HepG2 (cell line): ENCODE results near the gene ALCAM. TPM values are rescaled to one million over a fixed set of nuclear protein-coding genes. Genes with fewer than 3 reads are reported as not detected.

Source experiments
- AGO1 ChIP-seq: fragments of 200-400 bp; formaldehyde crosslinking; IDR thresholded peaks from 2 replicates; pipeline ENCODE4 v1.6.1; 2017; ENCODE audit warnings: mild to moderate bottlenecking, low read depth, low read length, moderate library complexity; ENCODE audit not compliant: poor library complexity, severe bottlenecking
- ATF7-NPFF ChIP-seq: sonication (generic); formaldehyde crosslinking; IDR thresholded peaks from 2 replicates; pipeline ENCODE4 v1.8.1; 2023; ENCODE audit warnings: mild to moderate bottlenecking, low read depth, missing genetic modification reagents, moderate library complexity
- CCAR2 ChIP-seq: fragments of 200-400 bp; formaldehyde crosslinking; optimal IDR thresholded peaks from 2 replicates; pipeline ENCODE3; 2018; ENCODE audit warnings: low read depth, mild to moderate bottlenecking, low read length, moderate library complexity
- DBP ChIP-seq: sonication (generic); formaldehyde crosslinking; IDR thresholded peaks from 2 replicates; pipeline ENCODE4 v1.4.0; 2020; ENCODE audit warnings: missing genetic modification reagents; ENCODE audit errors: not compliant biosample characterization
- GPBP1L1 ChIP-seq: sonication (generic); formaldehyde crosslinking; IDR thresholded peaks from 2 replicates; pipeline ENCODE4 v1.5.0; 2020; ENCODE audit warnings: mild to moderate bottlenecking, missing genetic modification reagents
- HMGXB4 ChIP-seq, 2 experiments: sonication (generic) in 1 of 2; formaldehyde crosslinking in 1 of 2; IDR thresholded peaks; 2 replicates each; pipeline versions ENCODE4 v1.4.0 to v1.6.1; 2018 to 2020; ENCODE audit warnings: missing genetic modification reagents in 2 of 2, borderline replicate concordance in 1 of 2, low read depth in 1 of 2, mild to moderate bottlenecking in 1 of 2, missing biosample characterization in 1 of 2
- IKZF4 ChIP-seq: sonication (generic); formaldehyde crosslinking; IDR thresholded peaks from 2 replicates; pipeline ENCODE4 v1.5.1; 2020; ENCODE audit warnings: borderline replicate concordance, mild to moderate bottlenecking, low read depth, missing genetic modification reagents; ENCODE audit errors: not compliant biosample characterization
- MZF1 ChIP-seq: sonication (generic); formaldehyde crosslinking; IDR thresholded peaks from 2 replicates; pipeline ENCODE4 v1.8.1; 2023; ENCODE audit warnings: mild to moderate bottlenecking, missing genetic modification reagents, borderline replicate concordance
- PHF5A ChIP-seq: IDR thresholded peaks from one replicate; pipeline ENCODE4 v1.6.1; 2018; ENCODE audit warnings: low read depth, missing genetic modification reagents; ENCODE audit not compliant: unreplicated experiment
- PTBP1 ChIP-seq: fragments of 200-400 bp; formaldehyde crosslinking; IDR thresholded peaks from 2 replicates; pipeline ENCODE4 v1.6.1; 2018; ENCODE audit warnings: low read length, low read depth; ENCODE audit not compliant: poor library complexity, severe bottlenecking
- RXRA ChIP-seq: sonication (generic); formaldehyde crosslinking; IDR thresholded peaks from 2 replicates; pipeline ENCODE4 v1.5.1; 2020; ENCODE audit warnings: missing genetic modification reagents
- STAG1 ChIP-seq: sonication (generic); formaldehyde crosslinking; IDR thresholded peaks from 2 replicates; pipeline ENCODE4 v1.4.0; 2020; ENCODE audit warnings: missing genetic modification reagents
- ZBTB46 ChIP-seq: sonication (generic); formaldehyde crosslinking; IDR thresholded peaks from 2 replicates; pipeline ENCODE4 v1.4.0; 2020; ENCODE audit warnings: mild to moderate bottlenecking, missing genetic modification reagents, borderline replicate concordance
- ZKSCAN8 ChIP-seq: IDR thresholded peaks from 2 replicates; pipeline ENCODE4 v1.6.1; 2016; ENCODE audit warnings: borderline replicate concordance, missing genetic modification reagents, missing compliant biosample characterization
- ZNF234 ChIP-seq: sonication (generic); formaldehyde crosslinking; conservative IDR thresholded peaks from 2 replicates; pipeline ENCODE4 v1.5.1; 2020; ENCODE audit warnings: mild to moderate bottlenecking, missing genetic modification reagents
- ZNF24 ChIP-seq: fragments of 450-650 bp; IDR thresholded peaks from 2 replicates; pipeline ENCODE4 v1.6.1; 2017; ENCODE audit warnings: antibody characterized with exemption, mild to moderate bottlenecking
- ZNF30 ChIP-seq: sonication (generic); formaldehyde crosslinking; IDR thresholded peaks from 2 replicates; pipeline ENCODE4 v1.5.0; 2020; ENCODE audit warnings: mild to moderate bottlenecking, missing genetic modification reagents
- ZNF44 ChIP-seq: sonication (generic); formaldehyde crosslinking; IDR thresholded peaks from 2 replicates; pipeline ENCODE4 v1.5.1; 2020; ENCODE audit warnings: mild to moderate bottlenecking, missing genetic modification reagents
- ZNF546 ChIP-seq: sonication (generic); formaldehyde crosslinking; conservative IDR thresholded peaks from 2 replicates; pipeline ENCODE4 v1.8.1; 2023; ENCODE audit warnings: mild to moderate bottlenecking, missing genetic modification reagents
- ZNF598 ChIP-seq: sonication (generic); formaldehyde crosslinking; IDR thresholded peaks from 2 replicates; pipeline ENCODE4 v1.5.1; 2020; ENCODE audit warnings: mild to moderate bottlenecking, missing genetic modification reagents, borderline replicate concordance
- ZNF800 ChIP-seq: sonication (generic); formaldehyde crosslinking; IDR thresholded peaks from 2 replicates; pipeline ENCODE4 v1.4.0; 2020; ENCODE audit warnings: missing genetic modification reagents
- polyA plus RNA-seq, 8 experiments: library from polyadenylated mRNA; depleted of rRNA in 3 of 8; stranded (reverse) in 7 of 8; unstranded in 1 of 8; fragments of >200 nt; fragmentation: Illumina TruSeq in 4 of 8; extraction: Trizol in 4 of 8; gene quantifications; 2 replicates each; pipeline versions ENCODE4 v1.2.1 to v1.2.3, GENCODE V29; 2011 to 2016; ENCODE audit warnings: low read depth in 4 of 8, missing spikeins in 1 of 8, mixed read lengths in 1 of 8; ENCODE audit not compliant: insufficient read depth in 1 of 8
- total RNA-seq, 5 experiments: library from RNA; depleted of rRNA; stranded (reverse); fragments of >200 nt; fragmentation: Illumina TruSeq; extraction: Trizol; gene quantifications; 2 replicates each; pipeline ENCODE4 v1.2.3, GENCODE V29; 2016; ENCODE audit warnings: low read depth in 1 of 5

The ALCAM gene
- total and polyA plus RNA-seq, 2 of the 13 experiments (the other 11 are each of a cell fraction or from before 2014, with no cell fraction given) = 26.0 to 33.1 TPM

- TF ChIP-seq GPBP1L1 (no peak), ZBTB46 (CRISPR knock-in tag) (no peak), STAG1 (CRISPR knock-in tag) (peak; percentile 81), PHF5A (CRISPR knock-in tag) (no peak), CCAR2 (no peak), ZNF598 (CRISPR knock-in tag) (0 out of 2 replicates have a peak, but pooled peaks have one; percentile 46), DBP (CRISPR knock-in tag) (no peak), ZNF24 (no peak), ZKSCAN8 (CRISPR knock-in tag) (no peak), ZNF234 (CRISPR knock-in tag) (no peak), AGO1 (no peak), MZF1 (peak; percentile 81; the same call in 1 of the 2 replicates), ZNF30 (CRISPR knock-in tag) (0 out of 2 replicates have a peak, but pooled peaks have one; percentile 17), ZNF546 (CRISPR knock-in tag) (0 out of 2 replicates have a peak, but pooled peaks have one; percentile 13), ZNF44 (CRISPR knock-in tag) (no peak), ATF7-NPFF (CRISPR knock-in tag) (peak; percentile 94), HMGXB4 (CRISPR knock-in tag; IDR thresholded peaks at IDR 0.05; ENCODE audit: borderline replicate concordance in 1 of 2, low read depth in 1 of 2) (peak; percentile 75 to 83), RXRA (no peak), ZNF800 (peak; percentile 62), PTBP1 (no peak), IKZF4 (no peak)
These were observed at the start of gene ALCAM (continued) for GRCh38 chr3:105366326-105367062.
